GM18520 (cell line): ENCODE measurements around the gene ZNF23.

Experiments used
- ATAC-seq: cut with Tn5 transposase; IDR thresholded peaks from one replicate; pipeline ENCODE4 v1.9.1; 2021; ENCODE audit not compliant: unreplicated experiment

Gene ZNF23

DNA sequence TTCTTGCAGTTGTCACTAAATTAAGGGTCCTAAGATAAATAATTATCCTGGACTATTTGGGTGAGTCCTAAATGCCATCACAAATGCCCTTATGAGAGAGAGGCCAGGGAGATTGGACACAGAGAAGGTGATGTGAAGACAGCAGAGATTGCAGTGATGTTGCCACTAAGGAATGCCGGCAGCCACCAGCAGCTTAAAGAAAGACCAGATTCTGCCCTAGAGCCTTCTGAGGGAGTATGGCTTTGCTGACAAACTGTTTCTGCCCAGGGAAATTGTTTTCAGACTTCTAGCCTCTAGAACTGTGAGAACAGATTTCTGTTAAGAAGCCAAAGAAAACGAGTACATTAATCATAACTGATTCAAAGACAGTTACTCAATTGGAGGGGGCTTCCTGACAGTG is 10.0 kb upstream of the ZNF23 start:
- ATAC-seq = no peak

GRCh38 chr16:71467810-71468209 is 5.8 kb upstream of the ZNF23 start:
- ATAC-seq = no peak

- no peak for ATAC-seq
Observed at GRCh38 chr16:71464231-71464630, 2.2 kb upstream of the ZNF23 start.

DNA sequence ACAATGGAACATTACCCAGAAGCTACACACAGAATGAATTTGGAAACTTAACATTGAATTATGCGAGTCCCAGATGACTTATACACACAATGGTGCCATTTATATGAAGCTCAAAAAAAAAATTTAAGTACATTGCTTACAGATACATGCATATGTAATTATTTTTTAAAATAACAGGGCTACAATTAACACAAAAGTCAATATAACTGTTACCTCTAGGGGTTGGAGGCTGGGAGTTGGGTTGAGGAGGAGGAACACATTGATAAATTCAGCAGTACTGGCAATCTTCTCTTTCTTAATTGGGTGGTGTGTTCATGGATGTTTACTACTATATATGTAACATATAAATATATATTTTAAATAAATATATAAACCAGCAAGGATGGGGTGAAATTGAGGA is 1.1 kb downstream of the ZNF23 start:
- ATAC-seq = no peak

DNA sequence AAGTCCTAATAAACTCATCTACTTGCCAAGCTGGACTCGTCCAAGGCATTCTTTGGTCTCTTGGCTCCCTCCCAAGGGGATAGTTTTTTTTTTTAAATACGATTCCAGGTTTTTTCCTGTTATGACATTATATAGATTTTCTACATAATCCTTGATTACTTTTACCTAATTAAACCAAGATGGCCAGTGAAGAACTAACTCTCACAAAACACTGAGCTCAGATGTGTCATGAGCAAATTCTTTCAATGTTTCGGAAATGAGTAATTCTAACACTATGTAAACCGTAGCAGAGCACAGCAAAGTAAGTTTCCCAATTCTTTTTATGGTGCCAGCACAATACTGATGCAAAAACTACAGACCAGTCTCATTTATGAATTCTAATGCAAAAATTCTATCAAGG is 1.8 kb downstream of the ZNF23 start:
- ATAC-seq = no peak

GRCh38 chr16:71459510-71459909 is 2.5 kb downstream of the ZNF23 start:
- no peak for ATAC-seq

- no peak for ATAC-seq
Observed at GRCh38 chr16:71456801-71457200, 5.2 kb downstream of the ZNF23 start.

DNA sequence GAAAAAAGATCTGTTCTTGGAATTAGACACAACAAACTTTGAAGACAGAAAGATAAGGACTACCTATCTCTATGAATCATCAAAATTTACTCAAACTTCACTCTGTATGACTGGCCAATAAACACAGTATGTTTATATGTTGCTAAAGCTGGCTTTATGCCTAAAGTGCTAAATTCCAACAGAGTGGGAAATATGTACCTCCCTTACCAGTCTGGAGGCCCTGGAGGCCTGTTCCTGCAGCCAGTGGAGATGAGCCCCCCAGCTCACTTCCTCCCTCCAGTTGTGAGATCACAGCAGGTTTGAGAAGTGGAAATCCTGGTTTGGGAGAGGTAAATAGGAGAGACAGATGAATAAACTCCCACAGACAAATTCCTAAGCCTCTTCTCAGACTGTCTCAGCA is 9.0 kb downstream of the ZNF23 start:
- ATAC-seq = no peak

GRCh38 chr16:71449020-71449419 is 13.0 kb downstream of the ZNF23 start:
- ATAC-seq = no peak

GRCh38 chr16:71448274-71448866 is 13.7 kb downstream of the ZNF23 start:
- no peak for ATAC-seq

- no peak for ATAC-seq
Observed at GRCh38 chr16:71443714-71444113, 18.3 kb downstream of the ZNF23 start.

- no peak for ATAC-seq
Observed at GRCh38 chr16:71442051-71442440, 20.0 kb downstream of the ZNF23 start, which contains the start of gene TLE7. TSS of gene TLE7 (minus strand) at chr16:71442054. CDS start at chr16:71433324, 8,730 bp downstream.

- no peak for ATAC-seq
Observed at GRCh38 chr16:71441348-71442050, 20.5 kb downstream of the ZNF23 start.

DNA sequence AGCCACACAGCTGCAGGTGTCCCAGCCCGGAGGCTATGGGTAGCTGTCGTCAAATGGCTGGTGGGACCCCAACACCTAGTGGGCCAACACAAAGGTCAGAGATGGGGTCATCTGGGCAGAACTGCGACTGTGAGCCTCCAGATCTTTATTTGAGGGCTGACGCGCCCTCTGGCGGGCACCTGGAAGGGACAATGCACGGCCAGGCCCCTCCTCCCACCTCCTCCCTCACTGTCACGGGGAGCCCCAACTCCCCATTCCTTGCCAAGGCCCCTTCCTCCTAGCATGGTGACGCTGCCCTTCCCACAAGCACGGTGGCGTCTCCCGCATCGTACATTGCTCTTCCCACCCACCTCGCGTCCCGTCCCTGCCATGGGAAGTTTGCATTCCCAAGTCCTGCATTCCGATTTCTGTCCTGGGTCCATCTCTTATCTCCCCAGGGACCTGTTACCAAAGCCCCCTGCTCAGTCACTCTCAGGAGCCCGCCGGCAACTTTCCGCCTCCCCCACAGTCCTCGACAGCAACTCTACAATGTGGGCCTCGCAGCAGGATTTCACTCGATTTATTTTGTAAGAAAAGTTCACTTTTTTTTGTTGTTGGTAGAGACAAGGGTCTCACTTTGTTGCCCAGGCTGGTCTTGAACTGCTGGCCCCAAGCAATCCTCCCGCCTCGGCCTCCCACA is 21.2 kb downstream of the ZNF23 start:
- no peak for ATAC-seq

- ATAC-seq = no peak
Observed at GRCh38 chr16:71439523-71439922, 22.5 kb downstream of the ZNF23 start.

DNA sequence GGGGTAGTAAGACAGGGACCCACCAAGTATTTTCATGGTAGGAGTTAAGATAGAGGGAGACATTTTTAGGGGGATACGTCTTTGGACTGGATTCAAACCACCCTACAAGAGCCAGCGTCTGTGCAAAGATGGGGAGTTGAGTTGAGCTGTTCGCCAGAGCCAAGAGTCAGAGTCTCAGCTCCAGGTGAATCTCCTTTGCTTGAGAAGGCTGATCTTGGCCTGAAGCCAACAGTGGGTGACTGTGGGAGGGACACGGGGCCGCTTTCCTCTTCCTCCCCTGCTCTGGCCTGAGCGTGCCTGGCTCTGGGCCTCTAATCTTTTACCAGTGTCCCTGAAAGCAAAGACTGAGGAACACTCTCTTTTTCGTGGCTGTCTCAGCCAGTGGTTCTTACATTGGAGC is 25.6 kb downstream of the ZNF23 start:
- no peak for ATAC-seq

GRCh38 chr16:71432906-71433305 is 29.1 kb downstream of the ZNF23 start:
- no peak for ATAC-seq

DNA sequence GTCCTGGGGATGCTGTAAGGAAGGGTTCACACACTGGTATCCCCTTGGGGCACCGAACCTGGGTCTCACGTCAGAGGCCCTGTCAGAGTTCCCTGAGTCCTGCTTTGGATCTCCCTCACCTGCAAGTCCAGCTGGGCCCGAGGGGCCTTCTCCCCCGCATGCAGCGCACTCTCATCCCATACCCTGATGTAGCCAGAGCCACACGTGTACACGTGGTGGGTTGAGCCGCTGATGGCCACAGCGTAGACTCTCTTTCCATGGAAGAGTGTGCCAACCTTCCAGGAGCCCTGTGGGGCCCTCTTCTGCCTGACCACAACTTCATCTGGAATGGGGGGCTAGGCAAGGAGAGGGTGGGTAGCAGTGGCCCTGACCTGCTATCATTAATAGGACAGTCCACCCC is 30.1 kb downstream of the ZNF23 start:
- no peak for ATAC-seq

GRCh38 chr16:71431176-71431575 is 30.9 kb downstream of the ZNF23 start:
- ATAC-seq = no peak

DNA sequence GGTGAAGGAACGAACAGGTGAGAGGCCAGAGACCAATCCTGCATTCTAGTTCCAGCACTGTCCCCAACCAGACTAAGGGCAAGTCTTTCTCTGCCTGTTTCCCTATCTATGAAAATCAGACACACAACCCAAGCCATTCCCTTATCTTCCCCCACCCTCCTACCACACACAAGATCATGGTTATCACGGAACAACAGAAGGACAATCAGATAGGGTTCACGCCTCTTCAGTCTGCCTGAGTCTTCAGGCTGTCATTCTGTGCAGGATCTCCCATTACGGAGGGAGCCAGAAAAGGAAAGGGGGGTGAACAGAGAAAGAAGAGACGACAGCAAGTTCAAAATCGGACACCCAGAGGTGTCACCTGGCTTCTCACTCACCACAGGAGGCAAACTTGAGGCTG is 31.3 kb downstream of the ZNF23 start:
- no peak for ATAC-seq

- no peak for ATAC-seq
Observed at GRCh38 chr16:71429581-71429980, 32.5 kb downstream of the ZNF23 start.

- ATAC-seq = no peak
Observed at GRCh38 chr16:71428883-71429282, 33.2 kb downstream of the ZNF23 start.
